Panc1 (cell line): ENCODE data around the gene SMG6.

Experiments used
- SIN3A ChIP-seq: IDR thresholded peaks from 2 replicates; pipeline ENCODE4 v1.6.1; 2012; ENCODE audit warnings: low read depth, mild to moderate bottlenecking, low read length, moderate library complexity, borderline replicate concordance; ENCODE audit not compliant: insufficient read depth
- TCF7L2 ChIP-seq: IDR thresholded peaks from 2 replicates; pipeline ENCODE4 v1.6.1; 2011; ENCODE audit warnings: mild to moderate bottlenecking, low read depth, low read length, inconsistent platforms
- TF ChIP-seq, protein P1 (sequence below): fragments of 450-650 bp; IDR thresholded peaks from 2 replicates; pipeline ENCODE4 v1.5.1; 2017; ENCODE audit warnings: mild to moderate bottlenecking

DNA sequence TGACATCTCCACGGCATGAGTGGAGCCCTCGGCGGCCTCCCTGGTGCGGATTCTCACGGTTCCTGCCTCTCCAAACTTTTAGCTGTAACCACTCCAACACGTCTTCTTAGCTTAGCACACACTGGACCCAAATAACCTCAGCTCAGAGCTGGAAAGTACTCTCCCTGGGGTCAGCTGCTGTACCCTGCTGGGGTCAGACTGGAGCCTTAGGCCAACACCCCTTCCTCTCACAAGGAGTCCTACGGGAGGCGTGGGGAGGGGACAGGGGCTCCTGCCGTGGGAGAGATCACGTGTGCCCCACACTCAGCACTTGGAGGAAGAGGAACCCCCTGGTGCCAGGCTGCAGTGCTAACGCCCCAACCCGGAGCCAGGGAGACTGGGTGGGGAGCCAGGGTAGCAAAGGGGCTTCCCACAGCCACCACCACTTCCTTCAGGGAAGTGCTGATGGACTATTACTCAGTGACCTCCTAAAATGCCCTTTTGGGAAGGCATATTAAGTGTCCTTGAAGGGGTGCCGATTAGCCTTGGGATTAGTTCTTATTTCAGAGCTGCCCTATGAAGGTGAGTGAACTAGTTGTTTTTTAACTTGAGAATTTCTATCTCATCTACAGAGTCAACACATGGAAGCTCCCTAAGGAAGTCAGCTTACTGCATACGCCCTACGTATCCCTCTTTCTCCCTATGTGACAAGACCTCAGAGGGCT is 124.6 kb downstream of the SMG6 start:
- TF ChIP-seq, protein P1, sequence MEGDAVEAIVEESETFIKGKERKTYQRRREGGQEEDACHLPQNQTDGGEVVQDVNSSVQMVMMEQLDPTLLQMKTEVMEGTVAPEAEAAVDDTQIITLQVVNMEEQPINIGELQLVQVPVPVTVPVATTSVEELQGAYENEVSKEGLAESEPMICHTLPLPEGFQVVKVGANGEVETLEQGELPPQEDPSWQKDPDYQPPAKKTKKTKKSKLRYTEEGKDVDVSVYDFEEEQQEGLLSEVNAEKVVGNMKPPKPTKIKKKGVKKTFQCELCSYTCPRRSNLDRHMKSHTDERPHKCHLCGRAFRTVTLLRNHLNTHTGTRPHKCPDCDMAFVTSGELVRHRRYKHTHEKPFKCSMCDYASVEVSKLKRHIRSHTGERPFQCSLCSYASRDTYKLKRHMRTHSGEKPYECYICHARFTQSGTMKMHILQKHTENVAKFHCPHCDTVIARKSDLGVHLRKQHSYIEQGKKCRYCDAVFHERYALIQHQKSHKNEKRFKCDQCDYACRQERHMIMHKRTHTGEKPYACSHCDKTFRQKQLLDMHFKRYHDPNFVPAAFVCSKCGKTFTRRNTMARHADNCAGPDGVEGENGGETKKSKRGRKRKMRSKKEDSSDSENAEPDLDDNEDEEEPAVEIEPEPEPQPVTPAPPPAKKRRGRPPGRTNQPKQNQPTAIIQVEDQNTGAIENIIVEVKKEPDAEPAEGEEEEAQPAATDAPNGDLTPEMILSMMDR = no peak
- TF ChIP-seq SIN3A (no peak), TCF7L2 (no peak)
